ENCODE data around the gene NUPR2.
"Not testable (repeated sequence)": the region's sequence is repeated elsewhere in the genome, so short reads cannot be mapped to it uniquely, and the experiment has no call there.

The NUPR2 gene

GRCh38 chr7:56077681-56078080, 38.5 kb downstream of the NUPR2 start:
- no peak for DNase-seq (ENCODE audit: low read depth)
- TF ChIP-seq POLR2A (IDR thresholded peaks at IDR 0.05; ENCODE audit: extremely low read depth, insufficient read length): no peak
- no peak for TF ChIP-seq CTCF (IDR thresholded peaks at IDR 0.05; ENCODE audit: low read depth, low read length)
- no peak for TF ChIP-seq MYC (IDR thresholded peaks at IDR 0.05; ENCODE audit: low read depth, low read length)
- TF ChIP-seq MAX (IDR thresholded peaks at IDR 0.05; ENCODE audit: low read depth, low read length): no peak

GRCh38 chr7:56074371-56074791, 41.8 kb downstream of the NUPR2 start:
- TF ChIP-seq MAX (IDR thresholded peaks at IDR 0.05; ENCODE audit: low read depth, low read length) (no peak), POLR2A (IDR thresholded peaks at IDR 0.05; ENCODE audit: extremely low read depth, insufficient read length) (no peak), CTCF (IDR thresholded peaks at IDR 0.05; ENCODE audit: low read depth, low read length) (peak; percentile 89), MYC (IDR thresholded peaks at IDR 0.05; ENCODE audit: low read depth, low read length) (no peak)
- no peak overlapping the region for H3K4me3 ChIP-seq (ENCODE audit: low read depth, low read length)
- peak; percentile 76 for DNase-seq (ENCODE audit: low read depth)

More at GRCh38 chr7:56077681-56078080, 38.5 kb downstream of the NUPR2 start:
- H3K4me3 ChIP-seq (ENCODE audit: low read depth, low read length): no peak overlapping the region

- not testable (repeated sequence) for H3K4me3 ChIP-seq (ENCODE audit: low read depth, low read length); DNase-seq (ENCODE audit: low read depth)
Measured at GRCh38 chr7:56066376-56066775, 49.8 kb downstream of the NUPR2 start.

All from NB4 (cell line).